SH-SY5Y (cell line): ENCODE data around the gene ZEB2.

Source experiments
- GATA2 ChIP-seq: IDR thresholded peaks from 2 replicates; pipeline ENCODE4 v1.6.1; 2011; ENCODE audit warnings: mild to moderate bottlenecking, low read depth, low read length
- GATA3 ChIP-seq: IDR thresholded peaks from 2 replicates; pipeline ENCODE4 v1.6.1; 2011; ENCODE audit warnings: low read depth, mild to moderate bottlenecking, low read length, moderate library complexity

Gene ZEB2

DNA sequence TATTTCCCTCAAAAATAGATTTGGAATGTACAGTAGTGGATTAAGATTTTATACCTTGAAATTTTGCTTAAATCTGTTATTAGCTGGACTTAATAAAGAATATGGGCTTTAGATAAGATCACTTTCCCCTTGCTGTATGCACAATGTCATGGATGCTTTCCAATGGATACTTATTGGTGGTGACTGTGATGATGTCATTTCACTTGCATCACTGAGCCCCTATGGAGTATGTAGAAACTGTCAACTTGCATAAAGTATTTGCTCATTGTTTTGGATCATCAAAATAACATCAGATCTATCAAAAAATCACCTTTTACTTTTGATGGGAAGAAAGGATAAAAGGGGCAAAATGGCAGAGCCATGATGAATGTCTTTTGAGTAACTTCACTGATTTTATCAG, 112.7 kb downstream of the ZEB2 start:
- TF ChIP-seq GATA3 = no peak

DNA sequence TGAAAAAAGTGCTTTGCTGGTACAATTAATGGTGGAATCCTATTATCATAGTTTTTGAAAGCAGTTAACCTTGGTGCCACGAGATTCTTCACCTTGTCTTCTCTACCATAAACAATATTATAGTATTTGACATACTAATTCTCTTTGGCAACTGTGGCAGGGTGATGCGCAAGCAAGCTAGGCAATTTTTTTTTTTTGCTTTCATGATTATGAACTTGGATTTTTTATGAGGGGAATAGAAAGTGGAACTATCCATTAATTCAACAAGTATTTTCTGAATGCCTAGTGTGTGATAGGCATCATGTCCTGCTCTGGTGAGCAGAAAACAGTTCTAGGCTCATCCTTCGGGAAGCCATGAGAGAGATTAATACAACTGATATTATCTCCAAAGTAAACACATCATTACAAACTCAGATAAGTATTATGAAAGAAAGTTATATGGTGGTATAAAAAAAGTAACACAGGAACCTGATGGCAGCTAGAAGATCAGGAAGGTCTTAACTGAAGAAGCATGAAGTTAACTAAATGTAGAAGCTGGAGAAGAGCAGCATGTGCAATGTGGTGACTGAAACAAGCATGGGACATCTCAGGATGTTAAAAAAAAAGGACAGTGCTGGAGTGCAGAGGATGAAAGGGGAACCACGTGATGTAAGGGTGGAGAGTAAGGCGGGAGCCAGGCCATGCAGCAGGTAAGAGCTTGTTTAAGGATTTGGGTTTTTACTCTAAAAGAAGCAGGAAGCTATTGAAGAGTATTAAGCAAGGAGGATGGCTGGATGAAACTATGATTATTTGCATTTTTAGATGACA, 113.7 kb downstream of the ZEB2 start:
- TF ChIP-seq GATA3 = no peak
- no peak for TF ChIP-seq GATA2

DNA sequence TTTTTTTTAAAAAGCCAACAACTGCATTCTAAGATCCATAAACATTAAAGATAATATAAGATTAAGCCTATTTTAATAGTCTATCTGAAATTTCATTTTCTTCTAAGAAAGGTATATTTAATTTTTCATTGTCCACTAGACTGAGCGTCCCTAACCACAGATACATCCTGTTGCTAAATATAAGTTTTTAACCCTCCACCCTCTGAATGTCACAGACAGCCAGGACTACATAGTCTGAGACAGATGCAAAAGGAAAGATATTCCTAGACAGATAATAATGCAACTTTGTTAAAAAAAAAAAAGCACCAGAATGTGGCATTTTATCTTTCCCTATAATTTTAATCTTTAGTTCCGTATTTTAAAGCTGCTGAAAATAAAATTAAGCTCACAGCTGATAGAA, 114.6 kb downstream of the ZEB2 start:
- no peak for TF ChIP-seq GATA3
- TF ChIP-seq GATA2 = no peak

DNA sequence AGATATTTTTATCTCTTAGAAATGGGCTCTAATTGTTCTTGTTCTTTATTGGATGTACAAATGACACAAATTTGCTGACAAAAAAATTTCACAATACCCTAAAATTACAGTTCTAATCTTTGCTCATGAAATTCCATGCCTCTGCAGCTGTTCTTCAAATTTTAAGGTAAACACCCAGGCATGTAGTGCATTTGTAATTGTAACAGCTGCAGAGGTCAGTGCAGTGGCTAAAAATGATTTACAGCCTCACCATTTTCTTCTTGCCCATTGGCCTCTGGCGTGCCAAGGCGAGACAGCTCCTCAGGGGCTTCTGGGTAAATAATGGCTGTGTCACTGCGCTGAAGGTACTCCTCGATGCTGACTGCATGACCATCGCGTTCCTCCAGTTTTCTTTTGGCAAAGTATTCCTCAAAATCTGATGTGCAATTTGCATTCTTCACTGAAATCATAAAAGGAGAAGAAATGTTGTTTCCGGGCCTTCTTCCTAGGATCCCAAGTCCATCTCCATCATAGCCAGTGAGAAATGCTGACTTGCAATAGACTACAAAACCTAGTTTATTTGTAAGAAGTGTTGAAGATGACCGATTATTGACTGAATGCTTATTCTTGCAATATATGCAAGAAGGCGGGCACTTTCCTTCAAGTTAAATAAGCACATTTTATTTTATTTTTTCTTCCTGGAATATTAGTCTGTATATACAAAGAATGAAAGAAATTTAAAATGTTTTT, 115.2 kb downstream of the ZEB2 start:
- TF ChIP-seq GATA2 (no peak), GATA3 (no peak)

DNA sequence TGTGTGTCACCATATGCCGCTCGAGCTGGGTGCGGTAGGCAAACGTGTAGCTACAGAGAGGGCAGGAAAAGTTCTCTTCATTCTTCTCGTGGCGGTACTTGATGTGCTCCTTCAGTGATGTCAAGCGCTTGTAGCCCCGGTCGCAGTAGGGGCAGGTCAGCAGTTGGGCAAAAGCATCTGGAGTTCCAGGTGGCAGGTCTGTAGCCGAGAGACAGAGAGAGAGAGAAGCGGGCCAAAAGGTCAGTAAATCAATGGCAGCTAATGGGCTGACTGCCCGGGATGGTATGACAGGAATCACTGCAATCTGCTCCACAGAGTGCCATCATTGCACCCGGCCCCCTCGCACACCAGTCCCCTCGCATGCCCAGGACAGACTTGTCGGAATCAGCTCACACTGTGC, 116.0 kb downstream of the ZEB2 start:
- no peak for TF ChIP-seq GATA3
- no peak for TF ChIP-seq GATA2

DNA sequence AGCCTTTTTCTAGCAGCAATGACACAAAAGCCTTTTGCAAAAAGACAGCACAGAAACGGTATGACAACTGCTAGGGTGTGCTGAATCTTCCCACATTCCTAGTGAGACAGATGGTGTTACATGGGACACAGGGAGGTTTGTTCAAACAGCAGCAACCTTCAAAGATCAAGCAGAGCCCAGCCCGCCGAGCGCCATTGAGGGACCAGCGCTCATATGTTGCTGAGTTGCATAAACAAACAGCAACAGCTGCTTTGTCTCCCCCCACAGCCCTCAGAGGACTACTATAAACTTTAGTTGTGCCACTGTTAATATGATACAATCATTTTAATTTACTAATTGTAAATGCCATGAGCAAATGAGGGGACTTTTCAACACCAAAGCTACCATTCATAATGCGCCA, 117.7 kb downstream of the ZEB2 start:
- TF ChIP-seq GATA3 (no peak), GATA2 (no peak)

DNA sequence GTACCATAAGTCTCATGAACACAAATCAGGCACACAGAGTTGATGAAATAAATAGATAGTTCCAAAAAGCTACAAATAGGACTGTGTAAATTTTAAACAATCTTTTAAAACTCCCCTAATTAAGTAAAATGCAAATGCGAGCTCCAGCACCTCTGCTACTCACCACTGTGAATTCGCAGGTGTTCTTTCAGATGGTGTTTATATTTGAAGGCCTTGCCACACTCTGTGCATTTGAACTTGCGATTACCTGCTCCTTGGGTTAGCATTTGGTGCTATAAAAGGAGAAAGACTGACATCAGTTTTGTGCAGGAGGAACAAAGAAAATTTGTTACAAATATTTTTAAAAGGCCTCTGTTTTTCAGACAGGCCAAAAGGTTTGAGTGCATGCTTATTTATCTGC, 118.9 kb downstream of the ZEB2 start:
- no peak for TF ChIP-seq GATA3
- no peak for TF ChIP-seq GATA2

DNA sequence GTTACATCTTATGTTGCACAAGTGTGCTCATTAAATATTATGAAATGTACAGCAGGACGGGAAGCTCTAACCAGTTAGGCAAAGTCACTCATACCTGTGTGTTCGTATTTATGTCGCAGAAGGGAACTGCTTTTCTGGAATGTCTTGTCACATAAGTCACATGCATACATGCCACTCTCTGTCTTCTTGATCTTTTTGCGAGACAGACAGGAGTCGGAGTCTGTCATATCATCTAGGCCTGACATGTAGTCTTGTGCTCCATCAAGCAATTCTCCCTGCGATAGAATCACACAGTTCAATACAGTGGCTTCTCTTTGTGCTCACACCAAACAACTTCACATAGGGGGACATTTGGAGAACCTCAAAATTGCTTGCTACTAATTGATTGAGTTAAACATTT, 123.6 kb downstream of the ZEB2 start:
- TF ChIP-seq GATA3 = no peak
- no peak for TF ChIP-seq GATA2

DNA sequence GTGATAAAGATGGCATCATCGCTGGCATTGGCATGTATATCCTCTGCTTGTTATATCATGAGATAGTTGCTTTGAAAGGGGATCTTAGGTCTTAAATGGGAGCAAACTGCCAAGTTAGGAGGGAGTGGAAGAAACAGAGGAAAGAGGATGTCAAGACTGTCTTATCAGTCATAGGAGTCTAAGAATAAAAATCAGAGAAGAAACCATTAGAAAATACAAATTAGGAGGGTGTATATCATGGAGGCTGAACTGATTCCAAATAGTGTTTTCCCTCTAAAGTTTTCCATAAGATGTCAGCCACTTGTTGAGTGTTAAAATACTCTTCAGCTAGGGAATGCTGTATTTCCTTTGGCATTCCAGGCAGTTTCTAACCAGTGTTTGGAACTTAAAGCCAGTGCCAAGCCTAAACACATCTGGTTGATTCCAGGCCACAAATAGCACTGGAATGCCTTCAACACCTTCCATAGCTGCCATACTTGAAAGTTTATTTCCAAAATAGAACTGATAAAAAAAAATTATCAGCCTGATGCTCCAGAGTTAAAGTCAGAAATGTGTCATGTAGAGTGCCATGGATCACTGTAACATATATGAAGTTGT, 129.4 kb downstream of the ZEB2 start:
- no peak for TF ChIP-seq GATA3
- no peak for TF ChIP-seq GATA2

DNA sequence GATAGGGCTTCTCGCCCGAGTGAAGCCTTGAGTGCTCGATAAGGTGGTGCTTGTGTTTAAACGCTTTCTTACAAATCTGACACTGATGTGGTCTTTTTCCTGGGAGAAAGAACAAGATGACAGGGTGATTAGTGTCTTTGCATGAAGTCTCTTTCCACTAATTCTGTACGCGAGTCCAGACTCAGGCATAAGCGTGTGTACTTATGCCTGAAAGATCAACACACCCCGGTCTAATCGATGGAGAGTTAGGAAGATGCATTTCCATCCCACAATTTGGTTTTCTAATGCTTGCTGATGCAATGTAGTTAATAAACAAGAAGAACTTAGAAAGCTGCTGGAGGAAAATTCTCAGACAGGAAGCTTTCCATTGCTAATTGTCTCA, 130.0 kb downstream of the ZEB2 start:
- no peak for TF ChIP-seq GATA2
- TF ChIP-seq GATA3 = no peak

DNA sequence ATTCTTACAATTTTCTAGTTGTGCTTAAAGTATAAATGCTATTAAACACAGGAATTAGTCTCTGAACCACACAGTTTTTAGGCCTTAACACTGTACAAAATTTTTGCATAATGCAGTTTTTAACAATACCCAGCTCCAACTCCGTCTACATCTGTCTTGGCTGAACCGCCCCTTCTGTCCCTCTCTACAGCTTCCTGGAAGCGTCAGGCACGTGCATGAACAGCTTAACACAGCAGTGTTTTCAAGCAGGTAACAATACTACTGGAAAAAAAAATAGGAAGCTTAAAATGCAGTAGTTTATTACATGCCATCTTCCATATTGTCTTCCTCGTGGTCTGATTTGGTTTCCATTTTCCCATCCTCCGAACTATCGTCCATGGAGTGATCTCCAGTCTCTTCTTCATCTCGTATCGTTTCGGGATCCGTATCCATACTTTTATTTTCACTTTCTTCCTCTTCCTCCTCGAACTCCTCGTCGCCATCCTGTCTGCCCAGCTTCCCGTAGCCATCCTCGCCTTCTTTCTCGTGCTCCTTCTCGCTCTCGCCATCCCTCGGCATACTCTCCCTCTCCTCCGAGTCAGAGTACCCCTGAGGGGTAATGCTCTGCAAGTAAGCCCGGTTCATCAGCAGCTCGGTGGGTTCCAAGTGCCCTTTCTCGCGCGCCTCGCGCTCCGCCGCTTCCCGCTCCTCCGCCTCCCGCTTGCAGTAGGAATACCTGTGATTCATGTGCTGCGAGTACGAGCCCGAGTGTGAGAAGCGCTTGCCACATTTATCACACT, 130.6 kb downstream of the ZEB2 start:
- TF ChIP-seq GATA2 (no peak), GATA3 (no peak)

DNA sequence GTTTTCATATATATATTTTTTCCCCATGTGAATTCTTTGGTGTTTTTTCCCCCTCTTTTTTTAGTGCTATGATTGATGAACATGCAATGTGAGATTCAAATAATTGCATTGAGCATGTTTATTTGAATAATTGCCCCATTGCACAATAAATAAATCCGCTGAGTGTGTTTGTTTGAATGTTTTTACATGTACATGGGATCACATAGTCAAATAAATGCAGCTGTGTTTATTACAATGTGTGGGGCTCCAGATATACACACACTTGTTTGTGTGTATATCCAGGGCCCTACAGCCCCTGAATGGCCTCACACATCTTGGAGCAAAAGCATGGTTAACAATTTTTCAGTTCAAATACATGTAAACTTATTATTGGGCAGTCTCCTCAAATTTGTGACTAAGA, 134.5 kb downstream of the ZEB2 start:
- TF ChIP-seq GATA3 (no peak), GATA2 (no peak)

DNA sequence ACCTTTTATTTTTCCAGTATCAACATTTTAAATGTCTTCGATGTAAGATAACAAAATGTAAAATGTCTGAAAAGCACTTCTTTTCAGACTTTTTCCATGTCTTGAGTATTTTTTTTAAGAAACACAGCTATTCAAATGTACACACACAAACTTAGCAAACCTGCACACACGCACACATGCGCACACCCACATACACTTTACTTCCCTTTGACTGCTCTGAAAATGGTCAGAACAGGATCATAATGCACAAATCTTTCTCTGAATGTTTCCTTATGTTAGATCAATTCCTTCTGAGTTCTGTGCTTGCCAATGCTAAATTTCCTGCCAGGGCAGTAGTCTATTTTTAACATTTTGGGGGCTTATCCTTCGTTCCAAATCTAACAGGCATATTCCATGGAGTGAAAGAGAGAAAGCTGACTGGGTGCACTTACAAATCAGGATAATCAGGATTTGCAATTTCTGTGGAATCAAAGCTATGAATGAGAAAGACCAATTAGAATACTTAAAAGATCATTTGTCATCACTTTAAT, 136.3 kb downstream of the ZEB2 start:
- TF ChIP-seq GATA3 (no peak), GATA2 (no peak)

DNA sequence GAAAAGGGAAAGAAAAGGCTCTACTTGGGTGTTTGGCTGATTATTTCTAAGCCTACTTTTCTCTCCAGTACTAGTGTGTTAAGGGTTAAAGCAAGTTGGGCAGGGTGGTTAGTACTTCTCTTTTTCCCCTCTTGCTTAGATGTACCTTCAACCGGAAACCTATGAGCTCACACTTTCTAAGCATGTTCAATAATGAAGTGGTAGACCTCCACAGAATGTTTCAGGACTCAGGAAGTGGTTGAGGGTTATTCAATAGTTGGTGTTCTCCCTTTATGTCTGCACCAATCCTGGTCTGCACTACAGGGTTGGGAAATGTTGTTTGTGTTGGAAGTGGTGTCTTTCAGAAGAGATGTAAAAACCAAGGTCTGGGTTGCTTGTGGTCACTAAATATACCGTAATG, 137.1 kb downstream of the ZEB2 start:
- TF ChIP-seq GATA3 (no peak), GATA2 (no peak)
